ENCODE results near the gene GNB1L. TPM values are rescaled to one million over a fixed set of nuclear protein-coding genes. Genes with fewer than 3 reads are reported as not detected.

GNB1L gene
- total and polyA plus RNA-seq, 9 of the 15 experiments (the other 6 are each of a cell fraction or from before 2014, with no cell fraction given): 0.56 to 50.5 (median 10.2) TPM

DNA sequence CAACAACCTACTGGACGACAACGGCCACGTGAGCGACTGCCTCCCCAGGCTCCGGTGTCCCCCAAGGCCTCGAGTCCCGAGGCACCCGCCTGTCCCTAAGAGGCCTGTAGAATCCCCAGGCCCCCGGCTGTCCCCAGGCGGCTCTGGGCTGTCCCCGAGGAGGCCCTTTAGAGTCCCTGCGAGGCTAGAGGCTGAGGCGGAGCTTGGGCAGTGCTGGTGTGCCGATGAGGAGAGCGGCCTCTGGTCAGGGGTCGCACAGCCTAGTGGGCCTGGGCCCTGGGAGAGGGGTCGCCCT lies 90.4 kb downstream of the GNB1L start (continued):
- TF ChIP-seq KLF1 (tag; IDR thresholded peaks at IDR 0.05) (no peak), MYNN (IDR thresholded peaks at IDR 0.05) (no peak), MYNN (CRISPR knock-in tag; IDR thresholded peaks at IDR 0.05) (no peak), GTF2E2 (tag; IDR thresholded peaks at IDR 0.05) (no peak), HMGN3 (IDR thresholded peaks at IDR 0.05; ENCODE audit: borderline replicate concordance, extremely low read depth, insufficient read length, low read depth, low read length) (peak; percentile 36), CHD1 (IDR thresholded peaks at IDR 0.05; ENCODE audit: low read length) (no peak), RBM15 (IDR thresholded peaks at IDR 0.05; ENCODE audit: insufficient read depth, low read length) (no peak), RUNX1 (IDR thresholded peaks at IDR 0.05; ENCODE audit: low read depth) (no peak), KHSRP (IDR thresholded peaks at IDR 0.05) (no peak), RBM14 (IDR thresholded peaks at IDR 0.05; ENCODE audit: borderline replicate concordance, insufficient read depth, low read depth, low read length) (0 out of 2 replicates have a peak, but pooled peaks have one; percentile 72)

DNA sequence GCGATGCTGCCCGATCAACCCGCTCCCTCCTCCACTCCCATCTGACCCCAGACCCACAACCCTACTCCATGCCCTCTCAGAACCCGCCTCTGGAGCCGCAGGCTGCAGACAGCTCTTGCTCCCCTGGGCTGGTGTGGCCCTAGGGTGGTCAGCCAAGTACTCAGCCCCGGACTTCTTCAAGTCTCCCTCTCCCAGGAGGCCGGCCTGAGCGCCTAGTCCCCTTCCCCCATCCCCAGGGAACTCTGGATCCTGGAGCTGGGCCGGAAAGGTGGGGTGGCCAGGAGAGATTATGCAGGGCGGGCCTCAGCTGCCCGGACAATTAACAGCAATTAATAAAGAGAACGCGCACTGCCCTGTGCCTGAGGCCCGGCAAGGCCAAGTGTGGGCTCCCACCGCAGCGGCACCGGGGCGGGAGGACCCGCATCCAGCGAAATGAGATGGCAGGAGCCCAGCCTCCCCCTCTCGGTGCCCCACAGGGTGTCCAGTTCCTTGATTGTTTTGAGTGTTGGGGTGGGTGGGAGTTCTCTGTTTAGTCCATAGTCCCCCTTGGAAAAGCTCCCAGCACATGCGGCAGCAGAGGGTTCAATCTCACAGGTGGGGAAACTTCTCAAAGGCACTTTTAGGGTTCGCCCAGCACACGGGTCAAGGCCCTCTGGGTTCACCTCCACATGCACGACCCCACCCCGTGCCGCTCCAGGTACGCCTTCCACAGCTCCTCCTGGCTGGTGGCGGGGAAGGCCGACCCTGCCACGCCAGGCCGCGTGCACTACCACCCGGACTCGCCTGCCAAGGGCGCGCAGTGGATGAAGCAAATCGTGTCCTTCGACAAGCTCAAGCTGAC lies 91.0 kb downstream of the GNB1L start:
- Histone ChIP-seq H3K27me3 (ENCODE audit: control insufficient read depth in 2 of 2, insufficient read depth in 2 of 2, low read length in 2 of 2) (peaks cover 5 to 16% of the 10 kb centered on the region in 2 experiments; a peak in 4 of 5 replicates), H3K79me2 (ENCODE audit: control insufficient read depth, insufficient read depth, low read length) (peaks cover 25% of the 10 kb centered on the region), H3K9me3 (replicated peaks; ENCODE audit: control insufficient read depth, insufficient read depth, low read depth, low read length) (no peaks in the 10 kb centered on the region), H3K36me3 (ENCODE audit: control insufficient read depth, insufficient read depth, low read length) (peaks cover 8% of the 10 kb centered on the region; the same call in 1 of the 3 replicates), H2AFZ (ENCODE audit: low read depth, low read length) (no peak overlapping the region), H3K4me2 (ENCODE audit: insufficient read depth, low read length) (no peak overlapping the region), H3K4me1 (replicated peaks in 1 of 2; ENCODE audit: control insufficient read depth in 2 of 2, insufficient read depth in 2 of 2, low read length in 2 of 2) (peaks cover 12 to 92% of the 10 kb centered on the region in 2 experiments; a peak in 3 of 5 replicates), H3K27ac (ENCODE audit: extremely low read depth, low read depth, low read length) (no peak overlapping the region), H3K9me1 (ENCODE audit: control insufficient read depth, insufficient read depth, low read length) (peaks cover 9% of the 10 kb centered on the region), H4K20me1 (replicated peaks; ENCODE audit: control insufficient read depth, insufficient read depth, low read length) (no peaks in the 10 kb centered on the region; the same call in 1 of the 2 replicates), H3K9ac (ENCODE audit: insufficient read depth in 1 of 2, low read depth in 2 of 2, low read length in 2 of 2) (peak overlapping the region in 1 of 2 experiments; percentile 87; a peak in 2 of 4 replicates), H3K4me3 (no peak overlapping the region)
- WGBS (ENCODE audit: insufficient coverage, low coverage, missing lambda C conversion rate): 75% methylated on average over 39 of the region's 39 CpGs
- no peak for FAIRE-seq
- no TSS peak for BruUV-seq (replicated peaks)
- no peak for DNase-seq (ENCODE audit: extremely low read depth in 1 of 4, low spot score in 3 of 4)
- ATAC-seq: no peak
- in situ Hi-C loops (cut with MboI): no loop called here
- ChIA-PET POLR2A (interaction anchor here (0.6 to 6.7 kb wide), 22 partner anchors 10 to 184 kb away, joined by 3 to 78 read pairs (median 4); partner anchors contain the start of genes GNB1L and RTL10), CTCF (ENCODE audit: low intra/inter-chr PET ratio) (no interaction called here)
- intact Hi-C loops (cut with micrococcal nuclease): no loop called here
- TF ChIP-seq, protein P1, sequence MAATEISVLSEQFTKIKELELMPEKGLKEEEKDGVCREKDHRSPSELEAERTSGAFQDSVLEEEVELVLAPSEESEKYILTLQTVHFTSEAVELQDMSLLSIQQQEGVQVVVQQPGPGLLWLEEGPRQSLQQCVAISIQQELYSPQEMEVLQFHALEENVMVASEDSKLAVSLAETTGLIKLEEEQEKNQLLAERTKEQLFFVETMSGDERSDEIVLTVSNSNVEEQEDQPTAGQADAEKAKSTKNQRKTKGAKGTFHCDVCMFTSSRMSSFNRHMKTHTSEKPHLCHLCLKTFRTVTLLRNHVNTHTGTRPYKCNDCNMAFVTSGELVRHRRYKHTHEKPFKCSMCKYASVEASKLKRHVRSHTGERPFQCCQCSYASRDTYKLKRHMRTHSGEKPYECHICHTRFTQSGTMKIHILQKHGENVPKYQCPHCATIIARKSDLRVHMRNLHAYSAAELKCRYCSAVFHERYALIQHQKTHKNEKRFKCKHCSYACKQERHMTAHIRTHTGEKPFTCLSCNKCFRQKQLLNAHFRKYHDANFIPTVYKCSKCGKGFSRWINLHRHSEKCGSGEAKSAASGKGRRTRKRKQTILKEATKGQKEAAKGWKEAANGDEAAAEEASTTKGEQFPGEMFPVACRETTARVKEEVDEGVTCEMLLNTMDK (IDR thresholded peaks at IDR 0.05; ENCODE audit: borderline replicate concordance, insufficient read depth, low read depth, low read length, poor library complexity, severe bottlenecking): no peak
- TF ChIP-seq, protein P2, sequence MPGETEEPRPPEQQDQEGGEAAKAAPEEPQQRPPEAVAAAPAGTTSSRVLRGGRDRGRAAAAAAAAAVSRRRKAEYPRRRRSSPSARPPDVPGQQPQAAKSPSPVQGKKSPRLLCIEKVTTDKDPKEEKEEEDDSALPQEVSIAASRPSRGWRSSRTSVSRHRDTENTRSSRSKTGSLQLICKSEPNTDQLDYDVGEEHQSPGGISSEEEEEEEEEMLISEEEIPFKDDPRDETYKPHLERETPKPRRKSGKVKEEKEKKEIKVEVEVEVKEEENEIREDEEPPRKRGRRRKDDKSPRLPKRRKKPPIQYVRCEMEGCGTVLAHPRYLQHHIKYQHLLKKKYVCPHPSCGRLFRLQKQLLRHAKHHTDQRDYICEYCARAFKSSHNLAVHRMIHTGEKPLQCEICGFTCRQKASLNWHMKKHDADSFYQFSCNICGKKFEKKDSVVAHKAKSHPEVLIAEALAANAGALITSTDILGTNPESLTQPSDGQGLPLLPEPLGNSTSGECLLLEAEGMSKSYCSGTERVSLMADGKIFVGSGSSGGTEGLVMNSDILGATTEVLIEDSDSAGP (CRISPR knock-in tag; IDR thresholded peaks at IDR 0.05): no peak
- TF ChIP-seq HMGN3 (IDR thresholded peaks at IDR 0.05; ENCODE audit: borderline replicate concordance, extremely low read depth, insufficient read length, low read depth, low read length): peak; percentile 33
- TF ChIP-seq COPS2 (conservative IDR thresholded peaks at IDR 0.05): no peak
- no peak for TF ChIP-seq ZNF77 (CRISPR knock-in tag; IDR thresholded peaks at IDR 0.05)
- 0 out of 2 replicates have a peak, but pooled peaks have one; percentile 38 for TF ChIP-seq POLR2G (IDR thresholded peaks at IDR 0.05; ENCODE audit: low read depth, low read length)
- TF ChIP-seq SNIP1 (IDR thresholded peaks at IDR 0.05; ENCODE audit: low read depth): no peak
- peak; percentile 42 for TF ChIP-seq KDM5B (IDR thresholded peaks at IDR 0.05; ENCODE audit: insufficient replicate concordance, low read depth, low read length)
- TF ChIP-seq SMARCE1 (IDR thresholded peaks at IDR 0.05): no peak
